SU-DHL-6 (cell line): ENCODE data around the gene DDX4.

Experiments
- CTCF ChIP-seq: fragments of 200-600 bp; sonication (generic); IDR thresholded peaks from one replicate; pipeline ENCODE4 v1.5.1; 2017; ENCODE audit warnings: antibody characterized with exemption, mild to moderate bottlenecking, low read length, moderate library complexity; ENCODE audit not compliant: insufficient read depth, poor library complexity, severe bottlenecking
- EZH2phosphoT487 ChIP-seq: fragments of 200-600 bp; sonication (generic), shearing (Covaris generic); conservative IDR thresholded peaks from 2 replicates; pipeline ENCODE4 v1.6.1; 2018; ENCODE audit warnings: mild to moderate bottlenecking, antibody characterized with exemption, low read length, moderate library complexity, mixed read lengths

- no peak for TF ChIP-seq CTCF
- no peak for TF ChIP-seq EZH2phosphoT487
These were observed 13.6 kb upstream of the DDX4 start for GRCh38 chr5:55724281-55724680.
